Smooth muscle cell (in vitro differentiated cells): Measurements from ENCODE around the gene EEPD1. TPM values are rescaled to one million over a fixed set of nuclear protein-coding genes. Genes with fewer than 3 reads are reported as not detected.

Experiments used
- DNase-seq: peaks from one replicate; lab custom pipeline; 2025; ENCODE audit not compliant: unreplicated experiment; lab: John Stamatoyannopoulos, UW
- H2AFZ ChIP-seq: fragments of 200-600 bp; sonication (generic); 2 replicates; pipeline ENCODE4 v1.6.0; 2016; ENCODE audit warnings: antibody characterized with exemption, low read depth, mild to moderate bottlenecking
- H3F3A ChIP-seq: fragments of 200-600 bp; sonication (generic); 2 replicates; pipeline ENCODE4 v1.6.0; 2017; ENCODE audit warnings: antibody characterized with exemption, low read depth
- H3K27ac ChIP-seq: fragments of 200-600 bp; sonication (generic); 2 replicates; pipeline ENCODE4 v1.5.1; 2016; ENCODE audit warnings: low read depth, mild to moderate bottlenecking
- H3K27me3 ChIP-seq: fragments of 200-600 bp; sonication (generic); 2 replicates; pipeline ENCODE4 v1.6.1; 2016; ENCODE audit warnings: low read depth, mild to moderate bottlenecking
- H3K36me3 ChIP-seq: fragments of 200-600 bp; sonication (generic); 2 replicates; pipeline ENCODE4 v1.5.1; 2016; ENCODE audit warnings: low read depth
- H3K4me1 ChIP-seq: fragments of 200-600 bp; sonication (generic); 2 replicates; pipeline ENCODE4 v1.5.1; 2016; ENCODE audit warnings: low read depth
- H3K4me2 ChIP-seq: fragments of 200-600 bp; sonication (generic); 2 replicates; pipeline ENCODE4 v1.6.0; 2016; ENCODE audit warnings: mild to moderate bottlenecking
- H3K4me3 ChIP-seq: fragments of 200-600 bp; sonication (generic); 2 replicates; pipeline ENCODE4 v1.5.1; 2016; ENCODE audit warnings: mild to moderate bottlenecking
- H3K79me2 ChIP-seq: fragments of 200-600 bp; sonication (generic); 2 replicates; pipeline ENCODE4 v1.6.0; 2016; ENCODE audit warnings: low read depth, mild to moderate bottlenecking
- H3K9ac ChIP-seq: fragments of 200-600 bp; sonication (generic); 2 replicates; pipeline ENCODE4 v1.6.0; 2016; ENCODE audit warnings: low read depth
- H3K9me3 ChIP-seq: fragments of 200-600 bp; sonication (generic); replicated peaks from 2 replicates; pipeline ENCODE4 v1.5.1; 2016; ENCODE audit warnings: low read depth
- H4K20me1 ChIP-seq: fragments of 200-600 bp; sonication (generic); 2 replicates; pipeline ENCODE4 v1.6.0; 2016; ENCODE audit warnings: low read depth
- WGBS: methylation state at CpG from one replicate; pipeline ENCODE4 v1.1.7; 2016; ENCODE audit warnings: low lambda C conversion rate; 5-methylcytosine and 5-hydroxymethylcytosine counted together
- polyA plus RNA-seq: library from polyadenylated mRNA; unstranded; fragments of >200 nt; fragmentation: Nextera tagmentation; extraction: Ambion mirVana; gene quantifications from 2 replicates; pipeline ENCODE4 v1.2.1, GENCODE V29; 2016
- total RNA-seq: library from RNA; depleted of rRNA; stranded (reverse); fragments of >200 nt; gene quantifications from 2 replicates; pipeline ENCODE4 v1.2.3, GENCODE V29; 2014
- TF ChIP-seq, protein P1 (sequence below): fragments of 200-600 bp; sonication (generic); IDR thresholded peaks from 2 replicates; pipeline ENCODE4 v1.5.1; 2017; ENCODE audit warnings: borderline replicate concordance, mild to moderate bottlenecking, antibody characterized with exemption; ENCODE audit not compliant: insufficient read depth, poor library complexity, severe bottlenecking

Gene EEPD1
- total and polyA plus RNA-seq, 2 experiments from 2014 or later, result 1.5 TPM

DNA sequence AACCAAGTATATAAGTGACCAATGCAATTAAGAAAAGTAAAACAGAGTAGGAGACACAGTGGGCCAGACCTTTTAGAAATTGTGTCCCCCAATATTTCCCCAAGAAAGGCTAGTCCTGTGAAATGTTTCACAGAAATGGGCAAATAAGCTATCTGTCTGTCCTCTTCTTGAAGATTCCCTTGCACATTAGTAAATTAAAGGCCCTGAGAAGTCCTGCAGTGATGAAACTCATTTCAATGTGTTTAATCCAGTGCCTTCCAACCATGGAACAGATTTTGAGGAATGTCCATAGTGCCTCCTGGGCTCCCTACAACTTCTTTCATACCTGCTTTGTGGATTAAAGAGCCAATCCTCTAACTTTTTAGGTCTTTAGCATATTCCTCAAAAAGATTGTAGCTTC lies 11.2 kb upstream of the EEPD1 start:
- no peak overlapping the region for H3K9ac ChIP-seq
- no peak overlapping the region for H3K4me2 ChIP-seq
- no peaks in the 10 kb centered on the region for H3K9me3 ChIP-seq
- H3K27ac ChIP-seq, result no peak overlapping the region
- H3K79me2 ChIP-seq, result no peaks in the 10 kb centered on the region
- H3F3A ChIP-seq, result no peaks in the 10 kb centered on the region
- H3K36me3 ChIP-seq, result no peaks in the 10 kb centered on the region
- no peaks in the 10 kb centered on the region for H4K20me1 ChIP-seq
- no peak overlapping the region for H2AFZ ChIP-seq
- no peak overlapping the region for H3K4me3 ChIP-seq
- TF ChIP-seq, protein P1, sequence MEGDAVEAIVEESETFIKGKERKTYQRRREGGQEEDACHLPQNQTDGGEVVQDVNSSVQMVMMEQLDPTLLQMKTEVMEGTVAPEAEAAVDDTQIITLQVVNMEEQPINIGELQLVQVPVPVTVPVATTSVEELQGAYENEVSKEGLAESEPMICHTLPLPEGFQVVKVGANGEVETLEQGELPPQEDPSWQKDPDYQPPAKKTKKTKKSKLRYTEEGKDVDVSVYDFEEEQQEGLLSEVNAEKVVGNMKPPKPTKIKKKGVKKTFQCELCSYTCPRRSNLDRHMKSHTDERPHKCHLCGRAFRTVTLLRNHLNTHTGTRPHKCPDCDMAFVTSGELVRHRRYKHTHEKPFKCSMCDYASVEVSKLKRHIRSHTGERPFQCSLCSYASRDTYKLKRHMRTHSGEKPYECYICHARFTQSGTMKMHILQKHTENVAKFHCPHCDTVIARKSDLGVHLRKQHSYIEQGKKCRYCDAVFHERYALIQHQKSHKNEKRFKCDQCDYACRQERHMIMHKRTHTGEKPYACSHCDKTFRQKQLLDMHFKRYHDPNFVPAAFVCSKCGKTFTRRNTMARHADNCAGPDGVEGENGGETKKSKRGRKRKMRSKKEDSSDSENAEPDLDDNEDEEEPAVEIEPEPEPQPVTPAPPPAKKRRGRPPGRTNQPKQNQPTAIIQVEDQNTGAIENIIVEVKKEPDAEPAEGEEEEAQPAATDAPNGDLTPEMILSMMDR, result no peak
- no peaks in the 10 kb centered on the region for H3K27me3 ChIP-seq
- DNase-seq, result no peak
- H3K4me1 ChIP-seq, result no peaks in the 10 kb centered on the region

DNA sequence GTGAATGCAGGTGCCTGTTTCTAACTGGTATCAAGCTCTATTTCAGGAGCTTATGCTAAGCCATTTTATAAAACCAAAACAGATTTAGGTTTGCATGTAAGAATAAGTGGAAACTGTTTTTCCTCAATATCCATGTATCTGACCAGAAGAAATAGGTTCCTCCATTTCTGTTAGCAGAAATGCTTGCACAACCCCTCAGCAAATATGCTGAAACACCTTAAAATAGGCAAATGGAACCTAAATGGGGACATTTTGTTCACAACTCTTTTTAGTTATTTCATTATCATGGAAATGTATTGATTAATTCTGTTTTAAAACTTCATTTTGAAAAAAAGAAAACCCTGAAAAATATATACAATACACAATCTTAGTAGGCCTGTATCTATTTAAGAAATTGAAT lies 8.9 kb upstream of the EEPD1 start:
- Histone ChIP-seq H3K4me3 (no peak overlapping the region), H3K27ac (no peak overlapping the region), H3K27me3 (no peaks in the 10 kb centered on the region), H3K9me3 (no peaks in the 10 kb centered on the region), H4K20me1 (no peaks in the 10 kb centered on the region), H3K9ac (no peak overlapping the region), H3F3A (no peaks in the 10 kb centered on the region), H2AFZ (no peak overlapping the region), H3K4me1 (no peaks in the 10 kb centered on the region), H3K36me3 (no peaks in the 10 kb centered on the region), H3K79me2 (no peaks in the 10 kb centered on the region), H3K4me2 (no peak overlapping the region)
- no peak for DNase-seq
- TF ChIP-seq, protein P1, result no peak

DNA sequence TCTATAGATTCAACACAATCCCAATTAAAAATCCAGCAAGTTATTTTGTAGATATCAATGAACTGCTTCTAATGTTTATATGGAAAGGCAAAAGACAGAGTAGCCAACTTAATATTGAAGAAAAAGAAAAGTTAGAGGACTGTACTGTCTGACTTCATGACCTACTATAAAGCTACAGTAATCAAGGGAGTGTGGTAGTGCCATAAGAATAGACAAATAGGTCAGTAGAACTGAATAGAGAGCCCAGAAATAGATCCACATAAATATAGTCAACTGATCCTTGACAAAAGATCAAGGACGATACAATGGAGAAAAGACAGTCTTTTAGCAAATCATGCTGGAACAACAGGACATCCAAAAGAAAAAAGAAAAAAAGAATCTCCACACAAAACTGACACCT lies 7.4 kb upstream of the EEPD1 start:
- Histone ChIP-seq H3F3A (no peaks in the 10 kb centered on the region), H3K27me3 (no peaks in the 10 kb centered on the region), H3K4me2 (no peak overlapping the region), H3K9ac (no peak overlapping the region), H3K9me3 (no peaks in the 10 kb centered on the region), H3K4me3 (no peak overlapping the region), H3K27ac (no peak overlapping the region), H3K36me3 (no peaks in the 10 kb centered on the region), H2AFZ (no peak overlapping the region), H3K4me1 (no peaks in the 10 kb centered on the region), H4K20me1 (no peaks in the 10 kb centered on the region), H3K79me2 (no peaks in the 10 kb centered on the region)
- TF ChIP-seq, protein P1, result no peak
- no peak for DNase-seq
- 85% methylated on average over 1 of the region's 1 CpG for WGBS

DNA sequence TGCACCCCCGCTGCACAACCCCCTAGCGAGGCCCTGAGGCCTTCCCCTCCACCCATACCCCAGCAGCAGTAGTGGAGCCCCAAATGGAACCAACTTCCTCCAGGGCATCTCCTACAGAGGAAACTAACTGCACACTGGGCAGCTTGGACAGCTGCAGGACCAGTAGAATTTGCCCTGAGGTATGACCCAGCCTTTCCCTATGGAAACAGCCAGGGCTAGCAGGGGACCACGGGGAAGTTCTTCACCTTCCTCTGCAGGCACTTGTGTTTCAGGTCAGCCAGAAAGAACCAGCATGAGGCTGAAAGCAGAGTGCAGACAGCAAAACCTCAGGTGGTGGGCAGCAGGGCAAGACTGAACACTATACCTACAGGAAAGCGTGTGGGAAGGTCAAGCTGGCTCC lies 5.7 kb upstream of the EEPD1 start:
- H3K4me3 ChIP-seq, result no peak overlapping the region
- H3K27me3 ChIP-seq, result no peaks in the 10 kb centered on the region
- H3K36me3 ChIP-seq, result no peaks in the 10 kb centered on the region

More for the DNA sequence above, 5.7 kb upstream of the EEPD1 start:
- Histone ChIP-seq H2AFZ (no peak overlapping the region), H3K79me2 (no peaks in the 10 kb centered on the region), H3K4me2 (no peak overlapping the region), H3K27ac (no peak overlapping the region), H3K9ac (no peak overlapping the region), H4K20me1 (no peaks in the 10 kb centered on the region), H3K4me1 (no peaks in the 10 kb centered on the region), H3K9me3 (no peaks in the 10 kb centered on the region), H3F3A (peaks cover 6% of the 10 kb centered on the region)
- DNase-seq, result no peak
- WGBS, result 82% methylated on average over 4 of the region's 4 CpGs
- TF ChIP-seq, protein P1, result no peak
